Stimulated activated CD8-positive, alpha-beta memory T cell treated with anti-CD3 and anti-CD28 coated beads, Interleukin-15, amount 100 ng/mL, for 48 hours (primary cell): Measurements from ENCODE around the gene EYA2.

ENCODE experiments used
- DNase-seq, 2 donors: peaks; one replicate each; pipeline ENCODE4 v3.0.0-alpha.2; 2020; ENCODE audit warnings: low read depth in 2 of 2

The EYA2 gene

DNA sequence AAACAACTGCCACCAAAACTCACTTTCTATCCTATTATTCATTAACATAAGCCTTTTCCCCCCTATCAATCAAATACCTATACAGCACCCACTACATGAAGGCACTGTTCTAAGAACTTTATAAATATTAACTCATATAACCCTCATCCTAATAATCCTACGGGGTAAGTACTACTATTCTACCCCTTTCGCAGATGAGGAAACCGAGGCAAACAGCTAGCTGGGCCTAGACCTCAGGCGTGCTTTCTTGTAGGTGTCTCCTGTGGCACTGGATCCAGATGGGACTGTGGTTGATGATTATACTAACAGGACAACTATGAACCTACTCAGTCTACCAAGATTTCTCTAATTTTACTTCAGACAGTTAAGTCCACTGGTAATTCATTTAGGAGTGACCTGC lies 330.2 kb downstream of the EYA2 start:
- DNase-seq = no peak

- no peak for DNase-seq
Measured at GRCh38 chr20:47225458-47225857, 330.8 kb downstream of the EYA2 start.

DNA sequence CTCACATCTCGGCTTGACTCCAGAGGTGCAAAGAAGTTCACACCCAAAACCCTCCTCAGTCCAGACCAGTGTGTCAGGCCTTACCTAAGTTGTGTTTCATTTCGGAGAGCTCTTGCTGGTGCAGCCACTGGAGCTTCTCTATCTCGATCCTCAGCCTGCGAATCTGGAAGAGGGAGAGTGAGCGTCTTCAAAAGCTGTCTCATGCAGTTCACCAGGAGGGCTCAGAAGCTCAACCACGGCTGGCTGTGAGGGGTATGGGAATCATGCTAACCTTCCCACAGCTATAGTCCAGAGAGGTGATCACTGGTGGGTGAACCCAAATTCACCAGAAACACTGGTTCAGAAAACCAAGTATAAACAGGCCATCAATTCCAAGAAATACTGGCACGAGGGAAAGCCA lies 332.5 kb downstream of the EYA2 start:
- no peak for DNase-seq

DNA sequence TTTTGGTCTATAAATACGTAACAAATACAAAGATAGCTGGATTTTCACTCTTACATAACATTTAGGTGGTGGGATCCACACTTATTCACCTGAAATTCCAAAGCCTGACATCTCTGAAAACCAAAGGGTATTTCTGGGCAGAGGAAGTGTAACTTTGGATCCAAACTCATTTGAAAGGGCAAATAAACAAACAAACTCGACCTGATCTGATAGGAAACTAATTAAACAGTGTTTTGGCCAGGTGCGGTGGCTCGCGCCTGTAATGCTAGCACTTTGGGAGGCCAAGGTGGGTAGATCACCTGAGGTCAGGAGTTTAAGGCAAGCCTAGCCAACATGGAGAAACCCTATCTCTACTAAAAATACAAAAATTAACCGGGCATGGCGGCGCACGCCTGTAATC lies 332.9 kb downstream of the EYA2 start:
- no peak for DNase-seq

DNA sequence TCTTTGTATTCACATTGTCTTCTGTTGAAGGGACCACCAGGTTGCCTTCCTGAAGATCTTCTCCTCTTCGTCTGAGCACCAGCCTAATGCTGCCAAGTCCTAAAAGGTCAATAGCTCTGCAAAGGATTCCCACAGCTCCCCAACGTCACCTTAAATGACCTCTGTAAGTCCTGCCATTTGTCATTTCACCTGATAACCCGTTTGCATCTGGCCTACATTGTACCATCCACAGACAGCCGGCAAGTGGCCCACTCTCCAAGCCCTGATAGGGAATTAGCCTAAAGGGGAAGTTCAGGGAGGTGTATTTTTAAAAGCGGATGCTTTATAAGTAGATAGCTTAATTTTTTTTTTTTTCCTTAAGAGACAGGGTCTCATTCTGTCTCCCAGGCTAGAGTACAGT lies 334.0 kb downstream of the EYA2 start:
- DNase-seq = no peak

- no peak for DNase-seq
Measured at GRCh38 chr20:47230811-47231256, 336.2 kb downstream of the EYA2 start.

DNA sequence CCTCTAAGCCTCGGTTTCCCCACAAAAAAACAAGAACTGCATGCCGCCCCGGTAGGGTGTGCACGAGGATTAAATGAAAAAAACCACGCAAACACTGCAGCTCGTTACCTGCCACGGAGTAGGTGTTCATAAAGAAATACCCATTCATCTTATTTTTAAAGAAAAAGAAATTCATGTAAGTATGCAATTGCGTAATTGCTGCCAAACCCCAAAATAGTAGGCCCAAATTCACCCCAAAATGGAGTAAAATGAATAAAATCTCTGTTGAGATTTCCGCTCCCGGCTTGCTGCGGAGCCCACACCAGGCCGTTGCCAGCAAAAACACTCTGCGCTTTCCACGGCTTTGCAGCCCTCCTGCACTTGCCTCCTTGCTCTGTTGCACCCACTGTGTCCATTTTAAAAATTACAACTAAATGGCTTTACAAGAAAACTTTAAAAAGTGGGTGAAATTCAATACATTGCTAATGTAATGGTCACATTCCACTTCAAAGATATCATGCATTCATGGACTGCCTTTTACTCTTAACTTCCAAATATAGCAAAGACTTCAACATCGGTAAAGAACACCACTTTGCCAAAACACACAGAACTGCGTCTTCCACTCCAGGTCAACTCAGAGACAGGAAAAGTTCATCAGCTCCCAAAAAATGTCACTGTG lies 336.9 kb downstream of the EYA2 start:
- no peak for DNase-seq

GRCh38 chr20:47232518-47232917 lies 337.9 kb downstream of the EYA2 start:
- no peak for DNase-seq

GRCh38 chr20:47233333-47234188 lies 338.9 kb downstream of the EYA2 start:
- no peak for DNase-seq

DNA sequence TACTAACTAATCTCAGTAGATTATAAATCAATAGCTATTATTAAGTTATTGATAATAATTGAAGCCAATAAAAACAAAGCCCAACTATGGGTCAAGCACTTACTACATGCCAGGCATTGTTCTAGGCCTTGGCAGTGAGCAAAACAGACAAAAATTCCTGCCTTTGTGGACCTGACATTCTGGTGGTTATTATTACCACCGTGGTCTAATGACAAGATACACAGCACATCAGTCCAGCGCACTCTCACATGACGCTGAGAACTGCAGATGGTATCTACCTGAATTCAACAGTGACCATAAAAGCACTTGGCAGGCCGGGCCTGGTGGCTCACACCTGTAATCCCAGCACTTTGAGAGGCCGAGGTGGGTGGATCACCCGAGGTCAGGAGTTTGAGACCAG lies 340.5 kb downstream of the EYA2 start:
- no peak for DNase-seq

- DNase-seq = no peak
Measured at GRCh38 chr20:47235853-47236638, 341.4 kb downstream of the EYA2 start.

DNA sequence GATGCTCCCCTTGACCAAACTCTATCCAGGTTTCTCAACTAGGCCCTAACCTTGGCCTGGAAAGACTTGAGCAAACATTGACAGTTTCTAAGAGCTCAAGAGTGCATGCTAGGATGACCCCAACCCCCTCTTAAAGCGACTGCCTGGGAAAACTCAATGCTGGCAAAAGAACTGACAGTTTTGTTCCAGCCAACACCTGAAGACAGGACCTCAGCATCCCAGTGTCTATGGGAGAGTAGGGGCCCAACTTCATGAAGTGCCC lies 341.9 kb downstream of the EYA2 start:
- no peak for DNase-seq

- no peak for DNase-seq
Measured at GRCh38 chr20:47237715-47238114, 343.1 kb downstream of the EYA2 start.
